H1 (cell line): ENCODE results near the gene GTF2I. TPM values are rescaled to one million over a fixed set of nuclear protein-coding genes. Genes with fewer than 3 reads are reported as not detected.
"Not testable (repeated sequence)": the region's sequence is repeated elsewhere in the genome, so short reads cannot be mapped to it uniquely, and the experiment has no call there.

ENCODE experiments used
- CTCF ChIA-PET: fragments of 300-600 bp; sonication (Branson Sonifier 250); formaldehyde crosslinking; loops from one replicate; lab custom pipeline; 2021; ENCODE audit not compliant: partially characterized antibody; lab: Charles Lee
- POLR2A ChIA-PET: fragments of 300-600 bp; sonication (Branson Sonifier 250); formaldehyde crosslinking; loops from one replicate; lab custom pipeline; 2021; ENCODE audit warnings: inconsistent platforms; ENCODE audit not compliant: partially characterized antibody; lab: Charles Lee
- DNase-seq, 2 experiments: peaks; one replicate each; pipeline versions ENCODE4 v3.0.0 to v3.0.0-alpha.2; 2010 to 2022; ENCODE audit warnings: low spot score in 2 of 2, low read depth in 1 of 2, mixed read lengths in 1 of 2
- FAIRE-seq: peaks from 2 replicates; lab custom pipeline; 2011; peaks lifted over from hg19 to GRCh38; lab: Jason Lieb, UNC
- H2AFZ ChIP-seq: 2 replicates; pipeline ENCODE4 v1.8.1; 2012; ENCODE audit warnings: low read length, inconsistent platforms
- H2AK5ac ChIP-seq: 2 replicates; pipeline ENCODE4 v1.6.1; 2013; ENCODE audit warnings: low read depth, low read length
- H2BK120ac ChIP-seq: replicated peaks from 2 replicates; pipeline ENCODE3; 2013; ENCODE audit warnings: low read depth, low read length, inconsistent platforms
- H2BK12ac ChIP-seq: 2 replicates; pipeline ENCODE4 v1.6.1; 2013; ENCODE audit warnings: low read depth, low read length
- H2BK15ac ChIP-seq: 2 replicates; pipeline ENCODE4 v1.6.1; 2013; ENCODE audit warnings: low read length
- H2BK20ac ChIP-seq: 2 replicates; pipeline ENCODE4 v1.6.1; 2013; ENCODE audit warnings: low read length
- H2BK5ac ChIP-seq: 2 replicates; pipeline ENCODE4 v1.6.1; 2013; ENCODE audit warnings: low read depth, low read length
- H3K14ac ChIP-seq: 2 replicates; pipeline ENCODE4 v1.6.1; 2013; ENCODE audit warnings: inconsistent platforms; ENCODE audit not compliant: insufficient read length
- H3K18ac ChIP-seq: 2 replicates; pipeline ENCODE4 v1.6.1; 2013; ENCODE audit warnings: low read length; ENCODE audit errors: extremely low read depth
- H3K23ac ChIP-seq: 2 replicates; pipeline ENCODE4 v1.6.1; 2013; ENCODE audit warnings: inconsistent platforms; ENCODE audit not compliant: insufficient read length
- H3K23me2 ChIP-seq: 2 replicates; pipeline ENCODE4 v1.6.1; 2013; ENCODE audit warnings: low read depth, low read length
- H3K27ac ChIP-seq: 2 replicates; pipeline ENCODE4 v1.6.1; 2011; ENCODE audit warnings: low read depth, low read length, inconsistent platforms
- H3K27me3 ChIP-seq, 4 experiments: replicated peaks in 1 of 4; 1 replicate in 1 of 4; 2 replicates in 3 of 4; pipeline versions ENCODE4 v1.6.1 to v1.8.1; 2011 to 2013; ENCODE audit warnings: low read length in 3 of 4, mild to moderate bottlenecking in 3 of 4, inconsistent platforms in 2 of 4, mixed read lengths in 2 of 4, moderate library complexity in 1 of 4; ENCODE audit not compliant: control insufficient read depth in 3 of 4, insufficient read depth in 3 of 4; ENCODE audit errors: extremely low read depth in 1 of 4
- H3K36me3 ChIP-seq, 4 experiments: 2 replicates each; pipeline versions ENCODE4 v1.6.1 to v1.8.1; 2011 to 2013; ENCODE audit warnings: mild to moderate bottlenecking in 4 of 4, low read length in 3 of 4, moderate library complexity in 2 of 4, control low read depth in 1 of 4, inconsistent platforms in 1 of 4; ENCODE audit not compliant: insufficient read depth in 4 of 4, control insufficient read depth in 2 of 4
- H3K4ac ChIP-seq: replicated peaks from 2 replicates; pipeline ENCODE3; 2013; ENCODE audit warnings: low read length, low read depth, mixed read lengths, inconsistent platforms; ENCODE audit not compliant: insufficient read length
- H3K4me1 ChIP-seq, 4 experiments: replicated peaks in 1 of 4; 1 replicate in 1 of 4; 2 replicates in 3 of 4; pipeline versions ENCODE4 v1.6.1 to v1.8.1; 2011 to 2013; ENCODE audit warnings: low read length in 3 of 4, inconsistent platforms in 2 of 4, mixed read lengths in 1 of 4; ENCODE audit not compliant: insufficient read depth in 4 of 4, control insufficient read depth in 3 of 4
- H3K4me2 ChIP-seq, 2 experiments: 2 replicates each; pipeline versions ENCODE4 v1.6.1 to v1.8.1; 2011 to 2013; ENCODE audit warnings: low read depth in 2 of 2, low read length in 2 of 2, control low read depth in 1 of 2, inconsistent platforms in 1 of 2, mild to moderate bottlenecking in 1 of 2; ENCODE audit not compliant: insufficient read depth in 1 of 2
- H3K4me3 ChIP-seq, 4 experiments: fragments of 200-600, 300-600 bp in 1 of 4; sonication (generic), shearing (Covaris generic), sonication (Bioruptor Twin) in 1 of 4; 2 replicates each; pipeline versions ENCODE4 v1.5.1 to v1.8.1; 2011 to 2016; ENCODE audit warnings: low read length in 4 of 4, low read depth in 3 of 4, control low read depth in 2 of 4, inconsistent platforms in 2 of 4, mild to moderate bottlenecking in 2 of 4, mixed read lengths in 1 of 4, moderate library complexity in 1 of 4; ENCODE audit not compliant: insufficient read depth in 2 of 4; ENCODE audit errors: extremely low read depth in 1 of 4
- H3K56ac ChIP-seq: replicated peaks from 2 replicates; pipeline ENCODE3; 2013; ENCODE audit warnings: low read depth, mild to moderate bottlenecking, mixed read lengths, low read length, inconsistent platforms; ENCODE audit not compliant: insufficient read length
- H3K79me1 ChIP-seq: 2 replicates; pipeline ENCODE4 v1.6.1; 2013; ENCODE audit warnings: low read depth, low read length, control low read depth
- H3K79me2 ChIP-seq, 2 experiments: 2 replicates each; pipeline versions ENCODE4 v1.6.1 to v1.8.1; 2012 to 2013; ENCODE audit warnings: low read length in 2 of 2, mild to moderate bottlenecking in 2 of 2, inconsistent platforms in 1 of 2; ENCODE audit not compliant: insufficient read depth in 2 of 2, control insufficient read depth in 1 of 2
- H3K9ac ChIP-seq, 4 experiments: replicated peaks in 1 of 4; 1 replicate in 1 of 4; 2 replicates in 3 of 4; pipeline versions ENCODE4 v1.6.1 to v1.8.1; 2011 to 2013; ENCODE audit warnings: low read depth in 3 of 4, low read length in 3 of 4, control low read depth in 2 of 4, mild to moderate bottlenecking in 2 of 4, moderate library complexity in 2 of 4, inconsistent platforms in 1 of 4; ENCODE audit errors: extremely low read depth in 1 of 4
- H3K9me3 ChIP-seq, 2 experiments: 2 replicates each; pipeline versions ENCODE4 v1.6.1 to v1.8.1; 2012 to 2013; ENCODE audit warnings: mild to moderate bottlenecking in 2 of 2, moderate library complexity in 2 of 2, control low read depth in 1 of 2, inconsistent platforms in 1 of 2, low read depth in 1 of 2, low read length in 1 of 2, mixed read lengths in 1 of 2; ENCODE audit not compliant: insufficient read depth in 2 of 2
- H4K20me1 ChIP-seq, 2 experiments: replicated peaks in 1 of 2; 2 replicates each; pipeline versions ENCODE3 to v1.8.1; 2011 to 2013; ENCODE audit warnings: inconsistent platforms in 2 of 2, low read length in 2 of 2, mild to moderate bottlenecking in 1 of 2; ENCODE audit not compliant: insufficient read depth in 2 of 2, control insufficient read depth in 1 of 2
- H4K5ac ChIP-seq: 2 replicates; pipeline ENCODE4 v1.6.1; 2013; ENCODE audit warnings: low read length, low read depth, mixed read lengths, inconsistent platforms; ENCODE audit not compliant: insufficient read length
- H4K8ac ChIP-seq: 2 replicates; pipeline ENCODE4 v1.8.0; 2013; ENCODE audit warnings: mild to moderate bottlenecking, moderate library complexity, low read length, inconsistent platforms; ENCODE audit not compliant: insufficient read depth; ENCODE audit errors: extremely low read depth
- H4K91ac ChIP-seq: replicated peaks from 2 replicates; pipeline ENCODE3; 2013; ENCODE audit warnings: low read length, mixed read lengths, inconsistent platforms; ENCODE audit not compliant: insufficient read length
- WGBS, 2 experiments: shearing (Covaris generic) in 1 of 2; methylation state at CpG; one replicate each; pipeline versions ENCODE4 v1.1.6 to v1.1.7; 2013 to 2015; ENCODE audit warnings: low lambda C conversion rate in 2 of 2, mixed read lengths in 2 of 2, inconsistent platforms in 1 of 2, low coverage in 1 of 2, missing lambda C conversion rate in 1 of 2; ENCODE audit not compliant: insufficient replicate concordance in 2 of 2, insufficient coverage in 1 of 2, insufficient read length in 1 of 2; ENCODE audit errors: extremely low coverage in 1 of 2, missing lambda C conversion rate in 1 of 2; 5-methylcytosine and 5-hydroxymethylcytosine counted together
- polyA plus RNA-seq, 7 experiments: library from polyadenylated mRNA; depleted of rRNA in 3 of 7; stranded (reverse) in 5 of 7; unstranded in 2 of 7; fragments of >200 nt in 5 of 7; fragments of 200-250 nt in 2 of 7; gene quantifications; 1 replicate in 5 of 7; 2 replicates in 1 of 7; 4 replicates in 1 of 7; pipeline versions ENCODE4 v1.2.1 to v1.2.3, GENCODE V29; 2011 to 2013; ENCODE audit warnings: missing spikeins in 2 of 7, mixed read lengths in 2 of 7
- total RNA-seq: library from RNA; stranded (reverse); fragmentation: NEBNext Ultra II Directional; extraction: Animal tissue kit (Norgen Biotek cat#: 25700); gene quantifications from 2 replicates; pipeline ENCODE4 v1.2.1, GENCODE V29; 2021

The GTF2I gene
- total and polyA plus RNA-seq, 2 of the 8 experiments (the other 6 are each of a cell fraction or from before 2014, with no cell fraction given) = 46.7 to 316 TPM

- not testable (repeated sequence) for DNase-seq, H2BK120ac ChIP-seq, H2BK5ac ChIP-seq, H3K27me3 ChIP-seq, H3K9me3 ChIP-seq, H3K27ac ChIP-seq, H3K79me1 ChIP-seq, H4K8ac ChIP-seq, H3K23ac ChIP-seq, H4K5ac ChIP-seq, H3K18ac ChIP-seq, H2AK5ac ChIP-seq, H2BK20ac ChIP-seq, H4K91ac ChIP-seq, H3K14ac ChIP-seq, H2BK15ac ChIP-seq, H3K4me3 ChIP-seq, H2BK12ac ChIP-seq, H3K23me2 ChIP-seq, FAIRE-seq, H3K9ac ChIP-seq, H3K4me1 ChIP-seq, H2AFZ ChIP-seq, H4K20me1 ChIP-seq, H3K4me2 ChIP-seq, H3K4ac ChIP-seq, H3K56ac ChIP-seq
- POLR2A ChIA-PET = interaction anchor here (0.6 kb wide), 1 partner anchor 24 kb away, joined by 3 read pairs; no protein-coding TSS in a partner anchor
- WGBS, 2 experiments = 91% methylated on average over 6 of the region's 6 CpGs; no CpG with 5 or more reads in 1 of the 2 experiments
- CTCF ChIA-PET = interaction anchor here (0.7 kb wide), 1 partner anchor 15 kb away, joined by 4 read pairs; no protein-coding TSS in a partner anchor
- Histone ChIP-seq H3K79me2 (peaks cover 0 to 10% of the 10 kb centered on the region in 2 experiments; a peak in 1 of 4 replicates), H3K36me3 (peaks cover 38 to 95% (median 71%) of the 10 kb centered on the region in 4 experiments)
Measured at GRCh38 chr7:74704419-74704818, 46.9 kb downstream of the GTF2I start.
